HG03175 (cell line): ENCODE measurements around the gene COPS9.

Experiments
- ATAC-seq: cut with Tn5 transposase; IDR thresholded peaks from one replicate; pipeline ENCODE4 v1.9.1; 2021; ENCODE audit warnings: mild to moderate bottlenecking, moderate library complexity; ENCODE audit not compliant: unreplicated experiment

Gene COPS9

DNA sequence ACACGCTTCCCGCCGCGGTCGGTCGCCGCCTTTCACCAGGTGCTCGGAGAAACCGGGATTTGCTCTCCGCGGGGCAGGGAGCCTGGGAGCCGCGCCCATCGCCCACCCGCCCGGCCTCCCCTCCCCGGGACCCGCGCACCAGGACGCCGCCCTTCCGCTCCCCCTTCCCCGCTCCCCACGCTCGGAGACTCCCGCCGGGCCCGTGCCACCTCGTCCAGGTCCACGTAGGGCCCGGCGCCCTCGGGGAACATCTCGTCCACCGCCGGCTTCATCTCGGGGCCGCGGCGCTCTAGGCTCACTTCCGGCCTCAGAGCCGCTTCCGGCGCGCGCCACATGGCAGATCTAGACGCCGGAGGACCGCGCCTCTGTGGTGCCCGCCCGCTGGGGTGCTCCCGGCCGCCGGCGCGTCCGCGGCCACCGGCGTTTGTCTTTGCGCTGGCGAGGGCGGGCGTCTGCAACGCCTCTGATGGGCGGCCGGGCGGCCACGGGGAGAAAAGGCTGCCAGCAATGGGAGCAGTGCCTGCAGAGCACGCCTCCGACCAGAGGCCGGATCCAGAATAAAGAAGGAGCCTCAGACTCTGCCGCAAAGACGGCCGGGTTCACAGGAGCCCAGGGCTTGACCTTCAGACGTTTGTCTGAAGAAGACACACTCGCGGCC is at the start of gene COPS9:
COPS9 (minus strand) TSS at position 293 of the 658 bp plus-strand sequence; CDS start at position 272, 21 bp downstream.
- ATAC-seq: peak; percentile 93

- no peak for ATAC-seq
Measured at GRCh38 chr2:240184656-240185055, 48.6 kb upstream of the COPS9 start.

DNA sequence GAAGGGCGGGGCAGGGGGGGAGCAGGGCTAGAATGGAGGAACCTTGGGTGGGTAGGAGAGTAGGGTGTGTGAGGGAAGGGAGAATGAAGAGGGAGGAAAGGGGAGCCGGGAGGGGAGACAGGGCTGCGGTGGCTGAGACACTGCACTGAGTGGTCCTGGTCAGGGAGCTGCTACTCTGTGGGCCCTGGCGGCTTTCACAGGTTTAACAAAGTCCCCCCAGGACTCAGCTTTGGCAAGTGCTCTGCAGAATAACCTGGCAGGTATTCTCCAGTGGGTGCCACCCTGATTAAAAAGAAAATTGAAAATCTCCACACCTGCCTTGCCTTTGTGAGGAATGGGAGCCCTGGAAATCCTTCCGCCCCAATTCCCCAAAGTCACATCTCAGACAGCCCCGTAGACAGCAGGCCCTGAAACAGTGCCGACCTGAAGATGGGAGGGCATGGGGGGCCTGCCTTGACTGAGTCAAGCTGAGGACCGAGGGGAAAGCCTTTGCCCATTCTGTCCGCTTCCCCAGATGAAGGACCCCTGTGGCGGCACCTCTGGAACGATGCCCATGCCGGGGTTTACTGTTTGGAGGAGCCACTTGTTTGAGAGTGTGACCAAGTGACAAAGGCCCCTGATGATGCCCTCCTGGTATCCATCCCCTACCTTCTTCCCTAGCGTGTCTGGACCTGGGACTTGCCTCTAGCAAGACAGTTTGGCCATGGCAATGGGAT is 47.9 kb upstream of the COPS9 start:
- no peak for ATAC-seq

GRCh38 chr2:240183006-240183874 is 47.1 kb upstream of the COPS9 start:
- ATAC-seq: no peak

DNA sequence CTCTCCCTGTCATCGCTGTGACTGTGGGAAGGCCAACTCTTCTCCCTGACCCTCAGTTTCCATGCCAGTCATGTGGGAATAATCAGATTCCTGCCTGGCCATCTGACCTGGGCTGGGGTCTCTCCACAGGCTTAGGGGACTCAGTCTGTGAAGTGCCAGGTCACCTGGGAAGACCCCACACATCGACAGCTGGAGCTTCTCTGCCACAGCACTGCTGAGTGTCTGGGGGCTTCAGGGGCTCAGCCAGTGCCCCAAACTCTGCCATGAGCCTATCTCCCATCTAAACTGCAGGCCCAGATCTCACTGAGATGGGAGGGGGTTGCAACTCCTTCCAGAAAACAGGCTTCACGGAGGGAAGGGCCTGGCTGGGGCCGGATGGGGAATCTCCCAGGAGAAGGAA is 46.4 kb upstream of the COPS9 start:
- ATAC-seq: no peak

- ATAC-seq: no peak
Measured at GRCh38 chr2:240182001-240182400, 45.9 kb upstream of the COPS9 start.

GRCh38 chr2:240179941-240180666 is 44.0 kb upstream of the COPS9 start:
- ATAC-seq: no peak

DNA sequence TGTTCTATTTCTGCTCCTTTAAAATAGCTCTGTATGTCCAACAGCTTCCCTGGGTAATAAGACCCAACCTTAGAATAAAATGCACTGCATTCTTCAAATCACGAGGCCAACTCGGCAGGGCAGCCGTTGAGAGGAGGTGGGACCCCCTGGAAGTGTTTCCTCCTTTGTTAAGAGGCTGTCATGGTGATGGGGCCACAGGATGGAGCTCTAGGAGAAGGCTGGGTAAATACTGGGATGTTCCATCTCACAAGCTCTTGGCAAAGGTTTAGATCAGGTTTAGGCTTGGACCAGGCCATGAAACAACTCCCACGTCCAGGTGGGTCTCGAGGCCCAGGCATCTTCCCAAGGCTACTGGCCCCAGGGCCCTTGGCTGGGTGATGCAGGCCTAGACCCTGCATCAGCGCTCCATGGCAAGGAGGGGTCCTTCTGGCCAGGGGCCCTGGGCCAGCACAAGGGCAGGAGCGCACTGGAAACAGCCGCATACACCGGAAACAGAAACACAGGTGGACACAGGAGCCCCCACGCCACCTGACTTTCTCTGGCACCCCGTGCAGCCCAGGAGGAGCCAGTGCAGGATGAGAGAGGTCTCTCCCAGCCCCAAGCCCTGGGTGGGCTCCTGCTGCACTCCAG is 43.2 kb upstream of the COPS9 start:
- no peak for ATAC-seq

- ATAC-seq: no peak
Measured at GRCh38 chr2:240178564-240178963, 42.5 kb upstream of the COPS9 start.

- no peak for ATAC-seq
Measured at GRCh38 chr2:240174496-240174895, 38.4 kb upstream of the COPS9 start.

DNA sequence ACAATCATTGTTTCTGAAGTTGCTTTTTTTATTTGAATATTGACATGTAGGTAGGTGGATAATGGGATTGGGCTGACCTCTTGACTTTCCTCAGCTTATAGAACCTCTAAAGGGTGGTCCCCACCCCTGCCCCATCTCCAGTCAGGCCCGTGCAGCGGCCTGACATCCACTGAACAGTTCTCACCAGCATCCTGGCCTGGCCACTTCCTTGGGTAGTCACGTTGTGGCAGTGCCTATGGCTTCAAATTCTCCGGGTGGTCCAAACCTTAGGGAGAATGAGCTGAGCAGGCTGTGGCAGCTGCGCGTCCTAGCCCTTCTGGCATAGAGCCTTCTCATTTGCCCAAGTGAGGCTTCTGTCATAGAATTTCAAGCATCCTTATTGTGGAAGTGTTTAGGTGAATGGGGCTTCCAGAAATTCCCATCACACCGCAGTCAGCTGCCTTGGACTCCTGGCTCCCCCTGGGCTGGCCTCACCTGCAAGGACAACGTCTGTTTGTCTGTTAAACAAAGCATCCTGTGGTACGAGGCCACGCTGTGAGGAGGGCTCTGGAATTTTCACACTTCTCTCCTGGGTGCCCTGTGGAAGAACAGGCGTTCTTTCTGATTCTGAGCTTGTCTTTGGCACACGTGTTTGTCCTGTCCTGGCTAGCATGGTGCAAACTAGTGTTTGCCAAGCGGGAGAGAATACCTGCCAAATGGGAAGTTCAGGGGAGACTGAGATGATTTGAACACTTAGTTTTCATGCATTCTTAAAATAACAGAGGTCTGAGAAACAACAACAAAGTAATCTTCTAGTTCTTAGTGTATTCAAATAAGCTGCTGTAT is 36.2 kb upstream of the COPS9 start:
- no peak for ATAC-seq

DNA sequence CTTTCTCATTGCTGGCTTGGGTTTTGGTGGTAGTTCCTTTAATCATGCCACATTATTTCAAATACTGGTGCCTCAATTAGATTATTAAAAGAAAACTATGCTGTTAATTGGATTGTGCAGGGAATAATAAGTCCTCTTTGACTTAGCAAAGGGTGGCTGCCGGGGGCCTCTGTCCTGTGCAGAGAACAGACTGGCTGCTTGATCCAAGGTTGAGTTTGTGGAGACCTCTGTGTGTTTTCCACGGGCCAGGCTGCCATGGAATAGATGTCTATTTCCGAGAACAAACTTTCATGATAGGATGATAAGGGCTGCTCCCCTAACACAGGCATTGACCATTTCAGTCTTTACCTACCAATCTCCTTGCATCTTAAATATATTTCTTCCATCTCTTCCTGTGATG is 34.8 kb upstream of the COPS9 start:
- ATAC-seq: no peak

DNA sequence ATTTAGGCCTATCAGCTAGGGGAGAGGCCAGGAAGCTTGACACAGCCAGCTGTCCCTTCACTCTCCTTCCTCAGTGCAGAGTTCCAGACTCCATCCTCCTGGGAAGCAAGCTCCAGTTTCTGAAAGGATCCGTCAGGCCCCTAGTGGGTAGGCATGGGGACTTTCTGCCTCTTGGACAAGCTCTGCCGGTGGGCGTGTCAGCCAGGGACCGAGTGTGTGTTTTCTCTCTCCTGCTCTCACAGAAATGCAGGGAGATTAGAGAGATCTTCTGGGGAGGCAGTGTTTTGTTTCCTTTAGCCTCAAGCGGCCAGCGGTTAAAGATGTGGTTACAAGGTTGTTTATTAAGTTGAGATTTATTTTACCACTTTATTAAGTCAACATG is 34.2 kb upstream of the COPS9 start:
- no peak for ATAC-seq

GRCh38 chr2:240169486-240170353 is 33.6 kb upstream of the COPS9 start:
- ATAC-seq: no peak

- no peak for ATAC-seq
Measured at GRCh38 chr2:240168546-240169361, 32.6 kb upstream of the COPS9 start.

DNA sequence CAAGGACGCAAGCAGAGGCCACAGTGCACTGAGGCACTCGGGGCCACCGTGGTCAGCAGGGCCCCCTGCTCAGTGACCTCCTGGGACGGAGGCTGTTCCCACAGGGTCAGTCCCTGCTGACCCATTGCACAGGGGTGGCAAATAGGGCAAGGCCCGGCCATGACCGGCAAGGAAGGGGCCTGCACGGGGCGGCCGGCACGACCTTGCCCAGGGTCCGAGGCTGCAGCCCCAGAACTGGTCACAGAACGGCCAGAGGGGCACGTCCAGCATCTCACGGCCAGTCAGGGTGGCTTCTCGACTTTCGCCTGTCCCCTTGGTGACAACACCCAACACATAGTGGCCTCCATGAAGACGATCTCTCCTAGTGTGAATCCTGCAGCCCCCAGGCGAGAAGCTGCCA is 31.9 kb upstream of the COPS9 start:
- no peak for ATAC-seq

DNA sequence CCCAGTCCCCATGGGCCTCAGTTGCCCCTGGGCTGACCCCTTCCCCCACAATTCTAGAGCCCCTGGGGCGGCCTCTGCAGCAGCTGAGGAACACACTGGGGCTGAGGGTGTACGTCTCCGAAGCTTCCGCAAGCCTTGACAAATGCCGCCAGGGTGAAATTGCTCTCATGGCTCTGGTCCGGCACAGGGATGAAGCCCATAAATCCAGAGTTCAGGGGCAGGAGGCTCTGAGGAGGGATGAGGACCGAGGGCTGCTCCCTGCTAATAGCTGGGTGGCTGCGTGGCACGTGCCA is 31.4 kb upstream of the COPS9 start:
- ATAC-seq: no peak
